ENCODE results near the gene COLQ.
A peak's percentile ranks its signal among the peaks of the same experiment; 100 is the strongest.
"Not testable (repeated sequence)": the region's sequence is repeated elsewhere in the genome, so short reads cannot be mapped to it uniquely, and the experiment has no call there.

Gene COLQ

DNA sequence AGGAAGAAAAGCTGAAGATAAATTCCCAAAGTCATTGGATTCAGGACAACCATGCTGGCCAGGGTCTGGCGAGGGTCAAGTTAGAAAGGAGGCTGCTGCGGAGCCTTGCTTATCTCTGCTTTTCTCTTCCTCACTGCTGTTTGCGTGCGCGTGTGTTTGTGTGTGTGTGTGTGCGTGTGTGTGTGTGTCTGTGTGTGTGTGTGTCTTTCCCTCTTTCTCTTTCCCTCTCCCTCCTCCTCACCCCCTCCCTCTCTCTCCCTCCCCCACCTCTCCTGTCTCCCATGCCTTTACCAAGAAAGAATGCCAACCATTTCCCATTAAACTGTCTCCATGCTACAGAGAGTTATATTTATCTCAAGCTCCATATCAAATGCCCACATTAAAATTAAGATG is at the start of gene COLQ:
COLQ (minus strand) TSS at position 134 of the 393 bp plus-strand sequence; CDS start at position 53, 81 bp downstream.
- no peak for DNase-seq (ENCODE audit: low spot score)

DNA sequence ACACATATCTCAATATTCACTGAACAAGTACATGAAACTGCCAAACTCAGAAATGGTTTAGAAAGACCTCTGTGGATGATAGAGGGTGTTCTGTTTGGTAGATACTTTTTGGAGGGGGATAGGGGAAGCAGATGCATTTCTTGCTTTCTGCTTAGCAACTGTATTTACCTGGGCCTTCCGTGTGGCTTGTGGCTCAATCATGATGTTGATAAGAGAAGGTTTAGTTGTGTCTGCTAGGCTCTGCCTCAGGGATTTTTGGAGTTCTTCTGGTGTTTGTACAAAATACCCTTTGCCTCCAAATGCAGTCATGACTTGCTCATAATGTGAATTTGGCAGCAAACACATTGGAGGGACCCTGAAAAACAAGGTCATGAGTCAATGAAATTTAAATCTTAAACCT is 41.7 kb upstream of the COLQ start:
- DNase-seq (ENCODE audit: low spot score): no peak

DNA sequence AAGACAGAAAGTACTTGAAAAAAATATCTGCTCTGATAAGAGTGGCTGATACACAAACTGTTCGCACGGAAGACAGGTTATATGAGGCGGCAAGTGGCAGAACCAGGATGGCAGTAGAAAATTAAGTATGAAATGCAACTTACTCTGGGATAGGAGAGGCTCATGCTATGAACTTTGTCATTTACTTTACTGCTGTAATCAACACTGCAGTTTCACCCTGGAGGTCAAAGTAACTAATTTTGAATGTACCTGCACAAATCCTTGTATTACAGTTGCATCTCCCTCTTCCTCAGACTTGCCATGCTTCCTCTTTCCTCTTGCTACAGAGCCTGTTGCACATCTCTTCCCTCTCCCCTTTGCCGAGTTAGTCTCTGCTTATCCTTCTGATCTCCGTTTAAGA is 41.1 kb upstream of the COLQ start:
- no peak for DNase-seq (ENCODE audit: low spot score)

DNA sequence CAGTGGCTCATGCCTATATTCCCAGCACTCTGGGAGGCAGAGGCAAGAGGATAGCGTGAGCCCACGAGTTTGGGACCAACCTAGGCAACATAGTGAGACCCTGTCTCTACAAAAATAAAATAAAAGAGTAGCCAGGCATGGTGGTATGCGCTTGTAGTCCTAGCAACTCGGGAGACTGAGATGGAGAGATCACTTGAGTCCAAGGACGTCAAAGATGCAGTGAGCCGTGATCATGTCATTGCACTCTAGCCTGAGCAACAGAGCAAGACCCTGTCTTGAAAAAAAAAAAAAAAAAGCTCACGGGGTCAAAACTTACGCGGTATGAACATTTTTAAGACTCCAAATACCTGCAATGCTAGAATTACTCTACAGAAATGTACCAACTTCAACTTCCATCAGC is 37.1 kb upstream of the COLQ start:
- DNase-seq (ENCODE audit: low spot score): no peak

DNA sequence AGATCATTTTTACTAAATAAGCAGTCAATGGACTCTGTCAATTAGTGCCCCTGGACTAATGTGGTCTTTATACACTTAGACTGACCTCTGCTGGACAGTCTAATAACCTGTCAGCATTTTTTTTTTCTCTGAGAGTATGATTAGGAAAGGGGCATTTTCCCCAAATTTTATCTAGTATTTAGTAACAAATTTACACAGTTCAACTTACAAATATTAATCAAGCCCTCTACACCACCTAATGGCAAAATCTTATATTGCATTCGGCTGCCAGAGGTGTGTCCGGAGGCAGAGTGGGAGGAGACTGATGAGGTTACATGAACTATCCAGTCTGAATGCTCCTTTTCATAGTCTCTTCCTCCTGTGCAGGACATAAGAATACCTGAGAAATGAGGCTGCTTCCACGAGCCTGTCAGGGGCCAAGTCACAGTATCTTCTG is 36.0 kb upstream of the COLQ start:
- DNase-seq (ENCODE audit: low spot score): peak; percentile 72

DNA sequence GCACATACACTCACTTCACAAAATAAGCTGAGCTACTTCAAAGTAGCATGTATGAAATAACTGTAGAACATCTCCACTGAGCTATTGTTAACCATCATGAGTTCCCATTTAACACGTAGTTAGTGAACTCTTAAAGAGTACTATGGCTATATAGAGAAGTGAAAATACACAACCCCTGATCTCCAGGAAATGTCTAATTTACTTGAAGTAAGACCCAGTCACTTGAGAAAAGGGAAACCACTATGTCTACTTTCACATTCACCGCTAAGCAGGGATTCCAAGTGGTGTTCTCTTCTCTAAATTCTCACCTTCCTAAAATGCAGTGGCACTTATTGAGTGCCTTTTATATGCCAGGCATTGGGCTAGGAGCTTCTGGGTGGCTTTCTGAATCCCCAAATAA is 35.0 kb upstream of the COLQ start:
- no peak for DNase-seq (ENCODE audit: low spot score)

DNA sequence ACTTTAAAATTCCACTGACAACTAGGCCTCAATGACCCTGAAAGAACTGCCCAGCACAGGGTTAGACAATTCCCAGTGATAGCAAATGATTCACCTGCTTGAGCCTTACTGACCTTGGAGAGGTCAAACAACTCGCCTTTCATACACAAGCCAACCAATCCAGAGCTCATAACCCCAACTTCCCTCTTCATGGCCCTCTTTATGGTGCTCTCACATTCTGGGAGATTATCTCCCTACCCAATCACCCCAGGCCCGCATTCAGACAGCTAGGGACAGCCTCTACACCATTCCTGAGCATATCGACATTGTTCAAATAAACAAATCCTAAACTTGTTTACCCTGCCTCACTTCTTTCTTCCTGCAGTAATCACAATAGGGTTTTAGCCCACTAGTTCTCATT is 32.2 kb upstream of the COLQ start:
- DNase-seq (ENCODE audit: low spot score): no peak

DNA sequence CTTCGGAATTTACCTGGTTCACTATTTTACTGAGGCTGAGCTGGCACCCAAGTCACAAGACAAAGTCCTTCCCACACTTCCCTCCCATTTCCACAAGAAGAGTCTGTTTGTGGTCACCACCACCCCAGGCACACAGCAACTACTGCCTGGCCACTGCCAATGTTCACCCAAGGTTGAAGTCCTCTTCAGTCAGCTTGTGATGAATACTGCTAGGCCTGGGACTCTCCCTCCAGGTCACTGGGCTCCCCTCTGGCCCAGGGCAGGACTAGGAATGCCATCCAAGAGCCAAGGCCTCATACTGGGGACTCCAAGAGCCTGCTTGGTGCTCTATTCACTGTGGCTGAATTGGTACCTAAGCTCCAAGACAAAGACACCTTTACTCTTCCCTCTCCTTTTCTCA is 30.4 kb upstream of the COLQ start:
- no peak for DNase-seq (ENCODE audit: low spot score)

DNA sequence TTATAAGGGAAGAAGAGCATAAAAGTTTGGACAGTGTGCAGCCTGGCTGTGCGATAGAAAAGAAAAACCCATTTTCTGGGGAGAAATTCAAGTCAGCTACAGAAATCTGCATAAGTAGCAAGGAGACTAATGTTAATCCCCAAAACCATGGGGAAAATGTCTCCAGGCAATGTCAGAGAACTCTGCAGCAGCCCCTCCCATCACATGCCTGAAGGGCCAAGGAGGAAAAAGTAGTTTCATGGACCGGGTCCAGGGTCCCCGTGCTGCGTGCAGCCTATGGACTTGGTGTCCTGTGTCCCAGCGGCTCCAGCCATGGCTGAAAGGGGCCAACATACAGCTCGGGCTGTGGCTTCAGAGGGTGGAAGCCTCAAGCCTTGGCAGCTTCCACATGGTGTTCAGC is 28.3 kb upstream of the COLQ start:
- no peak for DNase-seq (ENCODE audit: low spot score)

DNA sequence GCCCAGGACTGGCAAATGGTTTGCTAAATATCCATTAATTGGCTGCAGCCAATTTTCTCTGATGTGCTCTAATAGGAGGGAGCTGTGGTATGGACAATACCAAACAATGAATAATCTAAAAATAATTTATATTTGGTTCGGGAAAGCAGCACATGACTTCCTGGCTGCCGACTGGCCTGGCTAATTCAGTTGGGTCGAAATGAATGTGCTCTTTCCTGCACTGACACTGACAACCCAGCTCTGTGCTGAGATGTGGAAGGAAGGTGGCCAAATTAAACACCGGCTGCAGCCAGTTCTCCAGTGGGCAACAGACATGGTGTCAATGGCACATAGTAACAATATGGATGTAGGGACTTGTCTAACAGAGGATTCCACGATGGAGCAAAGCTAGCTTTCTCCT is 21.1 kb upstream of the COLQ start:
- DNase-seq (ENCODE audit: low spot score): no peak

DNA sequence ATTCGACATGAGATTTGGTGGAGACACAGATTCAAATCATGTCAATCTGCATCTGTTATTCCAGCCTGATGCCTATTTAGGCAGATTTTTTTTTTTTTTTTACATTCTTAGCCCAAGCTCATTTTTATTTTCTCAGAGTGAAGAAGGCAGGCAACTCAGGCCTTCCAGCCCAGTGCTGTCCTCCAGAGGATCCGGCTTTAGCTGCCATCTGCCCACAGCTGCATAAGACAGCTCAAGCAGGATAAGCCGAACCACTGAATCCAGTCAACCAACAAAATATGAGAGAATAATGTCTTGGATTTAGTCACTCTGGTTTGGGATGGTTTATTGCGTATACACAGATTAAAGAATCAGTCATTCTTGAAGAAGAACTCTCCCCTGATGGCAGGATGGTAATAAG is 19.9 kb upstream of the COLQ start:
- DNase-seq (ENCODE audit: low spot score): no peak

DNA sequence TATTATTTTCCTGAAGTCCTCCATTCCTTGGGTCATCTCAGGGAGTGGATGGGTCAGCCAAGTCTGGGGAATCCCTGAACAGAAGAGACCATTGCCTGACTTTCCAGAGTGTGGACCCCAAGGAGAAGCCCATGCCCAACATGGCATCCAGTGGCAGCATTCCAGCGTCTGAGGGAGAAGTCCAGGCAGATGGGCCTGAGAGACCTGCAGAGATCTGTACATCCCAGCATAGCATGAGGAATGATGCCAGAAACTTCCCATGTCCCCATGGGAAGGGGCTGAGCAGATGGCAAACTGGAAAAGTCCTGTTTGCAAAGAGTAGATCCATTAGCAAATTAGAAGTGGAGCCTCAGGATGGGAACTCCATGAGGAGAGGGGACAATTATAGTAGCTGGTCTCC is 17.6 kb upstream of the COLQ start:
- no peak for DNase-seq (ENCODE audit: low spot score)

DNA sequence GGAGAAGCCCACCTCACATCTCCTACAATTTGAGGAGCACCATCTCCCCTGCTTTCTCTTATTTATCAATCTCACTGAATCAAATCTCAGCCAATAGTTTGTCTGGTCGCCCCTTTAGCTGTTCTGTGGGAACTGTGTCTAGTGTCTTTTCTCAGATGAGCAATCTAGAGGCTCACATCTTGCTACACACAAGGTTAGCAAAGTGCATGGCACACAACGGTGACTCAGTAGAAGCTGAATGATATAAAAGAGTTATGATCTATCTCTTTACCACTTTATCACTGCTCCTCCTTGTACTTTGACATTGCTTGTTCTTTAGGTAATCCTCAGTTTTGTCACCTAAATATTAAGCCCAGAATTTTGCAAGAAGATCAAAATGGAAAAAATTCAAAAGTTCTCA is 16.8 kb upstream of the COLQ start:
- no peak for DNase-seq (ENCODE audit: low spot score)

DNA sequence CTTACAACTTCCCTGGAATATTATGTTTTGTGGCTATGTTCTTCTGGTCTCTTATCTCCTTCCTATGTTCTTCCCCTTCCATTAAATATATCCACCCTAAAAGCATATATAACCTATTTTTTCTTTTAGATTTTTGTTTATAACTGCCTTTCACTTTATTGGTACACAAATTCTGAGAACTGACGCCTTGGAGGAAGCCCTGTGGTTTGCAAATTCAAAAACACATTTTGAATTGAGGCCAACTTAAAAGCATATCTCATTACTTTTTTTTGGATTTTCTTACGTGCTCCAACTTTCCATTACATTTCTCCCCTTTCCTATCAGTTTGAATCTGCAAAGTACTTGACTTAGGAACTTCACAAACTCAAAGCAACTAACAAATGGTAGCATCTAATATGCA is 15.3 kb upstream of the COLQ start:
- no peak for DNase-seq (ENCODE audit: low spot score)

DNA sequence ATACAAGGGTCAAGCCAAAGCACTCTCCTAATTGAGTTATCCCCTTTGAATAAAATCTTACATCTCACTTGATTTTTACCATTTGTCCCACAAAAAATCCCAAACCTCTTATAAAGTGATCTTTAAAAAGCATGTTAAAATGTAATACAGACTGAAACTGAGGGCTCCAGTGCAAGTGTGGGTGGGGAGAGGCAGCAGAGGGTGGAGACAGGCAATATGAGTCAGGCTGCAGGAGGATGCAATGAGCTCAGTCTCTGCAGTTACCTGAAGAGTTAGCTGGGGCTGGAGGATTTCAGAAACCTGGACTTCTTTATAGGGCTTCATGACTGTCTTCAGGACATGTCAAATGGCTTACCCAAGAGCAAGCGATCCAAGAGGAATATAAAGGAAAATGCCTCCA is 14.2 kb upstream of the COLQ start:
- DNase-seq (ENCODE audit: low spot score): peak; percentile 49

DNA sequence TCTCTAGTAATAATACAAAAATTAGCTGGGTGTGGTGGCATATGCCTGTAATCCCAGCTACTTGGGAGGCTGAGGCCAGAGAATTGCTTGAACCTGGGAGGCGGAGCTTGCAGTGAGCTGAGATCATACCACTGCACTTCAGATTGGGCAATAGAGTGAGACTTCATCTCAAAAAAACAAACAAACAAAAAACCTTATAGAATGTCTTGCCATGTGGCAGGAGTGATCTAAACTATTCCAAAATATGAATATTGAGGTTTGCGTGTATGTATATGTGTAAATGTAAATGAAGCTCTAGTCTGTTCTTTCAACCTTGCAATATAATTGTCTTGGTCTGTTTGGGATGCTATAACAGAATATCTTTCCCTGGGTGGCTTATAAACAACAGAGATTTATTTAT is 11.1 kb upstream of the COLQ start:
- DNase-seq (ENCODE audit: low spot score): not testable (repeated sequence)

DNA sequence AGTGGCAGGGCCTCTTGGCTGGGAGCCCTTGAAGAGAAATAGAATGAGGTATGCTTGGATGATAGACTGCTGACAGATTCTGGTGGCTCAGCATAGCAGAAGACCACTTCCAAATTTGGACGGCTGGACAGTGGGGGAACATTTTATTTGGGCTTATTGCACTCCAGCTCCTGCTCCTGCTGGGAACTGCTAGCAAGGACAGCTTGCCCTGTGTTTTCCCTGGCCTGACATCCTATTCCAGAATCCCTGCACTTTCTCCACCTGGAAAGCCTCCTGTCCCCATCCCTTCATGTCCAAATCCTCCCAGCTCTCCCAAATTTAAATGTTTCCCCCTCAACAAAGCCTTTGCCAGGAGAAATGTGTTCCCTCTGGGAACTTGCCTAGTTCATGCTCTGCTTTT is 9.8 kb upstream of the COLQ start:
- no peak for DNase-seq (ENCODE audit: low spot score)

DNA sequence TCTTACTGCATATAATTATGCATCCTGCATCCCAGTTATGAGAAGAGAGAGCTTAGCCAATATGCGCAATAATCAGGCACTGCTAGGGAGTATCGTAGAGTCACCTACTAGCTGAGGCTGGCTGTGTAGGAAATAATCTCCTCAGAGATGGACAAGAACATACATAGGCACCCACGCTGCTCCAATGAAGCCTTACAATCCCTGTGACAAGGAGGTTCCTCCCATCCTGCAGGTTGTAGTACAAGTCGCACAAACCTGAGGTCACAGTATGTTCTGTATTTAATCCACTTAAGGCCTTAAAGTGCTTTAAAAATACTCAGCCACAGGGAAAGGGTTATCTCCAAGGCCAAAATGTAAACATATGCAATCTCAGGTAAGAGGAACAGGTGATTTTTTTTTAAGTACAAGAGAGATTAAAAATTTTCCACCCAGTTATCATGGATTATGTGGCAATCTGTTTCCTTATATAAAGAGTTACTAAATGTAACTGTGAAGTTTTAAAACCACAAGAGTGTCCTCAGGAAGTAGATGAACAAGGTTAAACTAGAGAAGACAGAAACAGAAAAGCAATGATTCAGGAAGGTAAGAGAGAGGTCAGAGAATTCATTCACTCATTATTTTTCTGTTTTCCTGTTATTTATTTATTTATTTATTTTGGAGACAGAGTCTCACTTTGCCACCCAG is 7.5 kb upstream of the COLQ start:
- DNase-seq (ENCODE audit: low spot score): no peak

DNA sequence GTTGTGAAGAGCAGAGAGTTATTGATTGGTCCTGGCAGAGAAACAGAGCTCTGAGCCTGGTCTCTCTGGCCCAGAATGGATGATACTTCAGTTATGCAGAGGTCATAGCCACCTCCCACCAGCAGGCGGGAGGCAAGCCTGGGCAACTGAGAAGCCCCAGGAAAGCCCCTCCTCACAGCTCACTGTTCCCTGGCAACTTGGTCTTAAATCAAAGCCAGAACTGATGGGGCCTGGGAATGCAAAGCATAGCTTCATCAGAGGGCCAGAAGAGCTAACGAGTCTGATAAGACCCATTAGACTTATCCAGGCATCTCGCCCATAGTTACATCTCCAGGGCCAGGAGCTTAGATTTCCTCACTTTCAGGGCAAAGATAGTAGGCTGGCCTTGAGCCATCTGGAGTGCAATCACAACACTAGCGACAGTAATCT is 5.5 kb upstream of the COLQ start:
- no peak for DNase-seq (ENCODE audit: low spot score)

DNA sequence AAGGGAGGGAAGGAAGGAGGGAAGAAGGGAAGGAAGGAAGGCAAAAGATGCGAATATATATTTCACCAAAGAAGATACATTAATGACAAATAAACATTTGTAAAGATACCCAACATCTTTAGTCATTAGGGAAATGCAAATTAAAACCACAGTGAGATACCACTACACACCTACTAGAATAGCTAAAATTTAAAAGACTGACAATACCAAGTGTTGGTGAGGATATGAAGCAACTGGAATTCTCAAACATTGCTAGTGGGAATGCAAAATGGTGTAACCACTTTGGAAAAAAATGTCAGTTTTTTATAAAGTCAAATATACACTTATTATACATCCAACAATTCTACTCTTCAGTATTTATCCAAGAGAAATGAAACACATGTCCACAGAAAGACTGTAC is 4.3 kb upstream of the COLQ start:
- no peak for DNase-seq (ENCODE audit: low spot score)

DNA sequence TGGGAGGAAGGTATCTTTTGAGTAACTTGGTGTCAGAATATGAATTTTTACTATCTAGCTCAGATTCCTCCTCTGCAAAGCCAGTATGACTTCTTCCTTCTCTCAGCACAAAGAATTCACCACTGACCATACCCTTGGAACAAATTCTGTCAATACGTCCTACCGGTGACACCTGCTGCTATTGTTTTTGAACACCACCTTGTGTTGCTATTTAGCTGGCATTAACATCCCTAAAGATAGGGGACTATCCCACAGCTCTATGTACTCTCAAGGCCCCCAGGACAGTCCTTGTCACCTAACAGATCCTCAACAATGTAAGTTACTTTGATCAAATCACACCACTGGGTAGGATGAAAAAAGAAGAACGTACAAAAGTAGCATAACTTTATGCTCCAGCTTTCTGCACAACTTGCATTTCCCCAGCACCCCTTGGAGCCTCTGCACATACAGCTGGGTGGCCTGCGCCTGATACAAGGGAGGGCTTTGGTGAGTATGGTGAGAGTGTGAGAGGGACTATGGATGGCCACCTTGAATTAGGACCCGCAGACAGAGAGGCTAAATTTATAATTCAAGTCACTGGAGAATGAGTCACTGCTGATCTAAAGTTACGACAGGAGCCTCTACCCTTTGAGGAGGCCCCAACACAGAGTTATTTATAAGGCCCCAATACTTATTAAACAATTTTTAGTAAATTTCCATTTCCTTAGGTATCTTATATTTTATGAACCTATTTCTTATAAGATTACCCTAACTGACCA is 2.3 kb upstream of the COLQ start:
- DNase-seq (ENCODE audit: low spot score): no peak

DNA sequence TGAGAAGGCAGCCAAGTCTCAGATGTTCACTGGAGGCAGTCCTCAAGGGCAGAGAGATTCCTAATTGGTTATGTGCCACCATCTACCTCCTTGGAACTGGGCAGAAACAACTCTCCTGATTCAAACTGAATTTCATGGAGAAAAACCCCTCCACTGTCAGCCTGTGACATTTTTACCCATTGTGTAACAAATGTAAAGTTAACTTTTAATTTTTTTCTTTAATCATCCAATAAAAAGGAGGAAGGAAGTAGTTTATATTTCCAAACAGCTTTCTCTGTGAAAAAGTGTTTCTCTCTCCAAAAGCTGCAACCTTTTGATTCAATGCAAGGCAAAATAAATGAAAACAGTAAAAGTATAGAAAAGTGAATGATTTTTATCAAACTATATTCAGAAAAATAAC is 510 bp upstream of the COLQ start:
- no peak for DNase-seq (ENCODE audit: low spot score)

DNA sequence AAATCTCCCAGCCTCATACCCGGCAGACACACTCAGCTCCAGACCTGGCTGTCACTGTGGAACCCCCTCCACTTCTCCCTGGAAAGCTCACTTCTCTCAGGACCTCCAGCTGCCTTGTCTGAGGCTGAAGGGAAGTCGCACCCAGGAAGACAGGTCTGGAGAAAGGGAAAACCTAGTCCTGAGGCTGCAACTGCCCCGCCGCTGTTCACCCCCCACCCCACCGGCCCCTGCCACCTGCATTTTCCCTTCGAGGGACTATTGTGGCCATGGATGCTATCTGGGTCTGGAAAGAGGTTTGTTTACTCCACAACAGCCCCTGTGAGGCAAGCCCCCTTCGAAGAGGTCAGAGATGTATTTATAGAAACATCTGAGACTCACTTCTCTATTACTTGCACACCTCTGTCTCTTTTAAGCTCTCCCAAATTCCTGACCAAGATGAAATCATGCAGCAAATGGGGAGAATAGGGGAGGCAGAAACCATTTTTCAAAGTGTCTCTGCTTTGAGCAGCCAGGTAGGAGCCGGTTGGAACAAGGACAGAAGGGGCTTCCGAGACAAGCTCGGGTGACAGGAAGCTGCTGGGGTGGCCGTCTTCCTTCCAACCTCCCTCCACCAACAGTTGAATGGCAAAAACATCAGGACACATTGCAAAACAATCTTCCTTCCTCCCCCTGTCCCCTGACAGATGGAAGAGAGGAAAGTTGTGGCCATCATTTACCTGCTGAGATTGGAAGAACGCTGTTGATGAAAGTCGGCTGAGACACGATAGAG is 518 bp downstream of the COLQ start:
- DNase-seq (ENCODE audit: low spot score): no peak
